K562 (cell line): Measurements from ENCODE around the gene ZSWIM1. TPM values are rescaled to one million over a fixed set of nuclear protein-coding genes. Genes with fewer than 3 reads are reported as not detected.

ENCODE experiments used
- CBFA2T2 ChIP-seq: fragments of 450-650 bp; conservative IDR thresholded peaks from 2 replicates; pipeline ENCODE4 v1.6.1; 2017; ENCODE audit warnings: mild to moderate bottlenecking
- CHD1 ChIP-seq: fragments of 200-600 bp; sonication (generic); IDR thresholded peaks from one replicate; pipeline ENCODE4 v1.6.1; 2012; ENCODE audit warnings: mild to moderate bottlenecking, moderate library complexity, low read length, inconsistent platforms
- CREB1 ChIP-seq, 2 experiments: sonication (generic) in 1 of 2; formaldehyde crosslinking in 1 of 2; IDR thresholded peaks; 2 replicates each; pipeline versions ENCODE4 v1.6.1 to v1.8.0; 2012 to 2022; ENCODE audit warnings: inconsistent platforms in 1 of 2, mild to moderate bottlenecking in 1 of 2, missing genetic modification reagents in 1 of 2, moderate library complexity in 1 of 2
- DIDO1 ChIP-seq: fragments of 450-650 bp; IDR thresholded peaks from 2 replicates; pipeline ENCODE4 v1.6.1; 2016; ENCODE audit warnings: low read depth, missing biosample characterization, missing genetic modification characterization
- FOXJ3 ChIP-seq: sonication (generic); formaldehyde crosslinking; IDR thresholded peaks from 2 replicates; pipeline ENCODE4 v1.4.0; 2020; ENCODE audit warnings: mild to moderate bottlenecking, missing genetic modification reagents
- GABPB1 ChIP-seq: sonication (generic); formaldehyde crosslinking; IDR thresholded peaks from 2 replicates; pipeline ENCODE4 v1.8.0; 2022; ENCODE audit warnings: mild to moderate bottlenecking, missing genetic modification reagents
- GABPB2 ChIP-seq: fragments of 250-450 bp; sonication (Bioruptor Pico); conservative IDR thresholded peaks from 2 replicates; pipeline ENCODE4 v1.5.1; 2021; ENCODE audit warnings: mild to moderate bottlenecking
- HNRNPLL ChIP-seq: fragments of 200-400 bp; formaldehyde crosslinking; IDR thresholded peaks from 2 replicates; pipeline ENCODE4 v1.6.1; 2017; ENCODE audit warnings: low read length, low read depth, mild to moderate bottlenecking; ENCODE audit not compliant: poor library complexity, severe bottlenecking
- KAT7 ChIP-seq: sonication (generic); formaldehyde crosslinking; IDR thresholded peaks from 2 replicates; pipeline ENCODE4 v1.8.0; 2022; ENCODE audit warnings: missing genetic modification reagents, mild to moderate bottlenecking, borderline replicate concordance
- KLF6 ChIP-seq: fragments of 250-450 bp; sonication (Bioruptor Pico); IDR thresholded peaks from 2 replicates; pipeline ENCODE4 v1.4.0; 2020; ENCODE audit warnings: mild to moderate bottlenecking, moderate library complexity, borderline replicate concordance
- MCM7 ChIP-seq, 2 experiments: fragments of 450-650 bp; IDR thresholded peaks; 2 replicates each; pipeline ENCODE4 v1.6.1; 2016 to 2018
- NBN ChIP-seq: fragments of 450-650 bp; IDR thresholded peaks from 2 replicates; pipeline ENCODE4 v1.6.1; 2016; ENCODE audit warnings: low read depth, mild to moderate bottlenecking
- NFATC3 ChIP-seq: fragments of 450-650 bp; IDR thresholded peaks from 2 replicates; pipeline ENCODE4 v1.6.1; 2017; ENCODE audit warnings: mild to moderate bottlenecking
- NFYB ChIP-seq: IDR thresholded peaks from 2 replicates; pipeline ENCODE4 v1.6.1; 2011; ENCODE audit warnings: mild to moderate bottlenecking, moderate library complexity; ENCODE audit not compliant: insufficient read length; ENCODE audit errors: extremely low read depth
- PHB ChIP-seq: fragments of 250-450 bp; sonication (Bioruptor Pico); IDR thresholded peaks from 2 replicates; pipeline ENCODE4 v1.5.0; 2021
- SAFB2 ChIP-seq: fragments of 200-400 bp; formaldehyde crosslinking; IDR thresholded peaks from 2 replicates; pipeline ENCODE4 v1.6.1; 2018; ENCODE audit warnings: borderline replicate concordance, low read length, low read depth, moderate library complexity; ENCODE audit not compliant: severe bottlenecking
- TAF7 ChIP-seq: fragments of 450-650 bp; IDR thresholded peaks from 2 replicates; pipeline ENCODE4 v1.6.1; 2016; ENCODE audit warnings: missing genetic modification characterization, missing compliant biosample characterization
- ZC3H11A ChIP-seq: IDR thresholded peaks from 2 replicates; pipeline ENCODE4 v1.6.1; 2012; ENCODE audit warnings: low read depth, low read length, improper control_type of control experiment
- ZNF134 ChIP-seq: fragments of 250-450 bp; sonication (Bioruptor Pico); conservative IDR thresholded peaks from 2 replicates; pipeline ENCODE4 v1.4.0; 2020
- ZNF217 ChIP-seq: sonication (generic); formaldehyde crosslinking; IDR thresholded peaks from 2 replicates; pipeline ENCODE4 v1.8.0; 2022; ENCODE audit warnings: mild to moderate bottlenecking, missing genetic modification reagents
- ZNF3 ChIP-seq: fragments of 250-450 bp; sonication (Bioruptor Pico); IDR thresholded peaks from 2 replicates; pipeline ENCODE4 v1.5.0; 2021; ENCODE audit warnings: mild to moderate bottlenecking, moderate library complexity
- ZNF316 ChIP-seq: fragments of 450-650 bp; IDR thresholded peaks from 2 replicates; pipeline ENCODE4 v1.6.1; 2016
- ZNF707 ChIP-seq: fragments of 250-450 bp; sonication (Bioruptor Pico); conservative IDR thresholded peaks from 2 replicates; pipeline ENCODE4 v1.8.0; 2022; ENCODE audit warnings: inconsistent platforms, mild to moderate bottlenecking, moderate library complexity
- ZNF76 ChIP-seq: fragments of 250-450 bp; sonication (Bioruptor Pico); IDR thresholded peaks from 2 replicates; pipeline ENCODE4 v1.4.0; 2020; ENCODE audit warnings: mild to moderate bottlenecking, moderate library complexity, borderline replicate concordance
- polyA plus RNA-seq, 8 experiments: library from polyadenylated mRNA; depleted of rRNA in 4 of 8; stranded (reverse) in 5 of 8; unstranded in 3 of 8; fragments of >200 nt; fragmentation: Nextera tagmentation in 2 of 8; fragmentation: Illumina TruSeq in 1 of 8; extraction: Ambion mirVana in 2 of 8; extraction: Trizol in 1 of 8; gene quantifications; 2 replicates each; pipeline versions ENCODE4 v1.2.1 to v1.2.3, GENCODE V29; 2011 to 2014; ENCODE audit warnings: inconsistent platforms in 1 of 8, missing spikeins in 1 of 8
- total RNA-seq, 7 experiments: library from RNA; depleted of rRNA in 6 of 7; stranded (reverse); fragments of >200 nt in 6 of 7; fragmentation: Illumina TruSeq in 2 of 7; extraction: Trizol in 2 of 7; gene quantifications; 2 replicates each; pipeline versions ENCODE4 v1.2.1 to v1.2.3, GENCODE V29; 2011 to 2021; ENCODE audit warnings: low replicate concordance in 1 of 7
- TF ChIP-seq, protein P1 (sequence below): sonication (generic); formaldehyde crosslinking; IDR thresholded peaks from 2 replicates; pipeline ENCODE4 v1.8.0; 2022; ENCODE audit warnings: mild to moderate bottlenecking, missing genetic modification reagents
- TF ChIP-seq, protein P2 (sequence below): sonication (generic); formaldehyde crosslinking; IDR thresholded peaks from 2 replicates; pipeline ENCODE4 v1.8.1; 2022; ENCODE audit warnings: missing genetic modification reagents

The ZSWIM1 gene
- total and polyA plus RNA-seq, 9 of the 15 experiments (the other 6 are each of a cell fraction or from before 2014, with no cell fraction given) = 2.5 to 15.6 (median 9.5) TPM

DNA sequence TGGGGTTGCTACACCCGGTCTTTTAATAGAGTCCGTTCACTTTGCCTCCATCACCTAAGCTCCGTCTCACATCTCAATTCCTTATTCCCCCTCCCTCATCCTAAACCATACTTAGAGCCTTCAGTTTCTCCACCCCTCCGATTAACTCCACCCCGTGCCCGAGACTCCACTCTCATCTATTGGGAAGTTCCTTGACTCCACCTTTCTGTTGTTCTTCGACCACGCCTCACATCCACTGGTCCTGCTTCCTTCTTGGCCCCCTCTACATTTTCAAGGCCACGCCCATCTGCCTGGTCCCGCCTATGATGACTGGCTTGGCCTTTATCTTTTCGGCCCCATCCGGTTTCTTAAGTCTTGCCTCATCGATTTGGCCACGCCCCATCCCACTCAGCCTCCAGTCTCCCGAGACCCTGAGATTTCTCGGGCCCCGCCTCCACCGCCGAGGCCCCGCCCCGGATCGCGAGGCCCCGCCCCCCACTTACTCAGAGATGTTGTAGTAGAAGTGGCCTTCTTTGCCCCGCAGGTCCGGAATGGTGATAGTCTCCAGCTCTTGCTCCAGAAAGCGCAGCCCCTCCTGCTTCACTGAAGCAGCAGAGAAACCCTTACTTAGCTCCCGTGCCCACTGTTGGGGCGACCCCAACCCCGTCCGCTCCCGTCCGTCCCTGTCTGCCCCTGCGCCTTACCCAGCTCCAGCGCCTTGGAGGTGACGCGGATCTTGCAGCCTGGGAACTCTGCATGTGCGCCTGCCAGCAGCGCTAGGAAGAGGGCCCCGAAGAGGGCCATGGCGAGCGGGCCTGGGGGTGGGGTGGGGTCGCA lies 29.9 kb downstream of the ZSWIM1 start (continued):
- TF ChIP-seq DIDO1 (tag) (no peak), TAF7 (peak; percentile 75), FOXJ3 (CRISPR knock-in tag) (no peak), SAFB2 (no peak), NFYB (no peak), KLF6 (CRISPR knock-in tag) (no peak), ZNF217 (CRISPR knock-in tag) (no peak), ZC3H11A (no peak), ZNF707 (no peak), ZNF134 (CRISPR knock-in tag) (no peak), GABPB1 (CRISPR knock-in tag) (peak; percentile 75; the same call in 1 of the 2 replicates), ZNF76 (CRISPR knock-in tag) (no peak), CHD1 (no peak), GABPB2 (CRISPR knock-in tag) (no peak), NBN (peak; percentile 63), MCM7 (IDR thresholded peaks at IDR 0.05) (no peak), PHB (CRISPR knock-in tag) (no peak), HNRNPLL (no peak), CREB1 (IDR thresholded peaks at IDR 0.05) (no peak), CREB1 (CRISPR knock-in tag; IDR thresholded peaks at IDR 0.05) (no peak), CBFA2T2 (no peak), KAT7 (CRISPR knock-in tag) (no peak), ZNF3 (CRISPR knock-in tag) (no peak), NFATC3 (no peak), ZNF316 (peak; percentile 60)
- TF ChIP-seq, protein P1, sequence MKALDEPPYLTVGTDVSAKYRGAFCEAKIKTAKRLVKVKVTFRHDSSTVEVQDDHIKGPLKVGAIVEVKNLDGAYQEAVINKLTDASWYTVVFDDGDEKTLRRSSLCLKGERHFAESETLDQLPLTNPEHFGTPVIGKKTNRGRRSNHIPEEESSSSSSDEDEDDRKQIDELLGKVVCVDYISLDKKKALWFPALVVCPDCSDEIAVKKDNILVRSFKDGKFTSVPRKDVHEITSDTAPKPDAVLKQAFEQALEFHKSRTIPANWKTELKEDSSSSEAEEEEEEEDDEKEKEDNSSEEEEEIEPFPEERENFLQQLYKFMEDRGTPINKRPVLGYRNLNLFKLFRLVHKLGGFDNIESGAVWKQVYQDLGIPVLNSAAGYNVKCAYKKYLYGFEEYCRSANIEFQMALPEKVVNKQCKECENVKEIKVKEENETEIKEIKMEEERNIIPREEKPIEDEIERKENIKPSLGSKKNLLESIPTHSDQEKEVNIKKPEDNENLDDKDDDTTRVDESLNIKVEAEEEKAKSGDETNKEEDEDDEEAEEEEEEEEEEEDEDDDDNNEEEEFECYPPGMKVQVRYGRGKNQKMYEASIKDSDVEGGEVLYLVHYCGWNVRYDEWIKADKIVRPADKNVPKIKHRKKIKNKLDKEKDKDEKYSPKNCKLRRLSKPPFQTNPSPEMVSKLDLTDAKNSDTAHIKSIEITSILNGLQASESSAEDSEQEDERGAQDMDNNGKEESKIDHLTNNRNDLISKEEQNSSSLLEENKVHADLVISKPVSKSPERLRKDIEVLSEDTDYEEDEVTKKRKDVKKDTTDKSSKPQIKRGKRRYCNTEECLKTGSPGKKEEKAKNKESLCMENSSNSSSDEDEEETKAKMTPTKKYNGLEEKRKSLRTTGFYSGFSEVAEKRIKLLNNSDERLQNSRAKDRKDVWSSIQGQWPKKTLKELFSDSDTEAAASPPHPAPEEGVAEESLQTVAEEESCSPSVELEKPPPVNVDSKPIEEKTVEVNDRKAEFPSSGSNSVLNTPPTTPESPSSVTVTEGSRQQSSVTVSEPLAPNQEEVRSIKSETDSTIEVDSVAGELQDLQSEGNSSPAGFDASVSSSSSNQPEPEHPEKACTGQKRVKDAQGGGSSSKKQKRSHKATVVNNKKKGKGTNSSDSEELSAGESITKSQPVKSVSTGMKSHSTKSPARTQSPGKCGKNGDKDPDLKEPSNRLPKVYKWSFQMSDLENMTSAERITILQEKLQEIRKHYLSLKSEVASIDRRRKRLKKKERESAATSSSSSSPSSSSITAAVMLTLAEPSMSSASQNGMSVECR (CRISPR knock-in tag) = no peak
- TF ChIP-seq, protein P2, sequence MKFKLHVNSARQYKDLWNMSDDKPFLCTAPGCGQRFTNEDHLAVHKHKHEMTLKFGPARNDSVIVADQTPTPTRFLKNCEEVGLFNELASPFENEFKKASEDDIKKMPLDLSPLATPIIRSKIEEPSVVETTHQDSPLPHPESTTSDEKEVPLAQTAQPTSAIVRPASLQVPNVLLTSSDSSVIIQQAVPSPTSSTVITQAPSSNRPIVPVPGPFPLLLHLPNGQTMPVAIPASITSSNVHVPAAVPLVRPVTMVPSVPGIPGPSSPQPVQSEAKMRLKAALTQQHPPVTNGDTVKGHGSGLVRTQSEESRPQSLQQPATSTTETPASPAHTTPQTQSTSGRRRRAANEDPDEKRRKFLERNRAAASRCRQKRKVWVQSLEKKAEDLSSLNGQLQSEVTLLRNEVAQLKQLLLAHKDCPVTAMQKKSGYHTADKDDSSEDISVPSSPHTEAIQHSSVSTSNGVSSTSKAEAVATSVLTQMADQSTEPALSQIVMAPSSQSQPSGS (CRISPR knock-in tag) = no peak
